Fibroblast of mammary gland (primary cell): ENCODE data around the gene MKLN1.

Experiments
- DNase-seq: peaks from one replicate; pipeline ENCODE4 v3.0.0-alpha.2; 2010; ENCODE audit warnings: low read depth
- H3K4me3 ChIP-seq: 2 replicates; pipeline ENCODE4 v1.5.1; 2011; ENCODE audit warnings: low read depth, mild to moderate bottlenecking, low read length, moderate library complexity; ENCODE audit not compliant: control insufficient read depth
- TF ChIP-seq, protein P1 (sequence below): conservative IDR thresholded peaks from 2 replicates; pipeline ENCODE4 v1.5.1; 2011; ENCODE audit warnings: low read depth, low read length, inconsistent platforms; ENCODE audit not compliant: control insufficient read depth, insufficient read depth

The MKLN1 gene

DNA sequence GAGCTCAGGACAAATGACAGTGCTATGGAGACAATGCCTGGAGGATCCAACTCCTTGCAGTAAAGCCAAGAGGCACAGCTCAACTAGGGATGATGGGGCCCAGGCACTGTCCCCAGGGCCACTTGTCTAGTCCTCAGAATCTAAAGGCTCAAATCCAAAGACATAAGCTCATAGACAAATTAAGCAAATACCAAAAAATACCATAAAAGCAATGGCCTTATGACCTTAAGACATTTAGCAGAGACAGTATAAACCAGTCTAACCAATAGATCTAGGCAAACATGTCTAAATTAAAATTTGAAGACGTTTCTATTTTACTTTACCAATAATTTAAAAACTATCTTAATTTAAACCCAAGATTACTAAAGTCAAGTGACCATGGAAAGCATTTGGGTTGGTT lies 14.8 kb upstream of the MKLN1 start:
- no peak overlapping the region for H3K4me3 ChIP-seq
- TF ChIP-seq, protein P1, sequence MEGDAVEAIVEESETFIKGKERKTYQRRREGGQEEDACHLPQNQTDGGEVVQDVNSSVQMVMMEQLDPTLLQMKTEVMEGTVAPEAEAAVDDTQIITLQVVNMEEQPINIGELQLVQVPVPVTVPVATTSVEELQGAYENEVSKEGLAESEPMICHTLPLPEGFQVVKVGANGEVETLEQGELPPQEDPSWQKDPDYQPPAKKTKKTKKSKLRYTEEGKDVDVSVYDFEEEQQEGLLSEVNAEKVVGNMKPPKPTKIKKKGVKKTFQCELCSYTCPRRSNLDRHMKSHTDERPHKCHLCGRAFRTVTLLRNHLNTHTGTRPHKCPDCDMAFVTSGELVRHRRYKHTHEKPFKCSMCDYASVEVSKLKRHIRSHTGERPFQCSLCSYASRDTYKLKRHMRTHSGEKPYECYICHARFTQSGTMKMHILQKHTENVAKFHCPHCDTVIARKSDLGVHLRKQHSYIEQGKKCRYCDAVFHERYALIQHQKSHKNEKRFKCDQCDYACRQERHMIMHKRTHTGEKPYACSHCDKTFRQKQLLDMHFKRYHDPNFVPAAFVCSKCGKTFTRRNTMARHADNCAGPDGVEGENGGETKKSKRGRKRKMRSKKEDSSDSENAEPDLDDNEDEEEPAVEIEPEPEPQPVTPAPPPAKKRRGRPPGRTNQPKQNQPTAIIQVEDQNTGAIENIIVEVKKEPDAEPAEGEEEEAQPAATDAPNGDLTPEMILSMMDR: no peak
- no peak for DNase-seq

DNA sequence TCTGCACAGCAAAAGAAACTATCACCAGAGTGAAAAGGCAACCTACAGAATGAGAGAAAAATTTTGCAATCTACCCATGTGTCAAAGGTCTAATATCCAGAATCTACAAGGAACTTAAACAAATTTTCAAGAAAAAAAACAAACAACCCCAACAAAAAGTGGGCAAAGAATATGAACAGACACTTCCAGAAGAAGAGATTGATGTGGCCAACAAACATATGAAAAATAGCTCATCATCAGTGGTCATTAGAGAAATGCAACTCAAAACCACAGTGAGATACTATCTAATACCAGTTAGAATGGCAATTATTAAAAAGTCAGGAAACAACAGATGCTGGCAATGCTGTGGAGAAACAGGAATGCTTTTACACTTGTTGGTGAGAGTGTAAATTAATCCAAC lies 7.1 kb upstream of the MKLN1 start:
- no peak overlapping the region for H3K4me3 ChIP-seq
- DNase-seq: no peak
- TF ChIP-seq, protein P1: no peak

DNA sequence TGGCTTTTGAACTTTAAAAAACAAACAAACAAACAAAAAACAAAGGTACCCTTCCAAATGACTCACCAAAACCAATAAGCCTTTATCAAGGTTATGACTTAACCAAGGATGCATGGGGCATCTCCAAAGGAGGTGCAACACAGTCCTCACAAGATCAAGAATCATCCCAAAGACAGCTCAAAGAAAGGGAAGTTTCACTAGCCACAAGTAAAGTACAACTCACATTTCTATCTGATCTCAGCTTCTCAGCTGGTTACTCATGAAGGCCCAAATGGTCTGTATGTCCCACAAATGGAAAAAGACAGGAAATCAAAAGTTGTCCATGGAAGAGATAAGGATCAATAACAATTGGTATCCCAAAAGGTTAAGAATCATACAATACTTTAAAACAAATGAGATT lies 6.0 kb upstream of the MKLN1 start:
- no peak for DNase-seq
- TF ChIP-seq, protein P1: no peak
- no peak overlapping the region for H3K4me3 ChIP-seq

DNA sequence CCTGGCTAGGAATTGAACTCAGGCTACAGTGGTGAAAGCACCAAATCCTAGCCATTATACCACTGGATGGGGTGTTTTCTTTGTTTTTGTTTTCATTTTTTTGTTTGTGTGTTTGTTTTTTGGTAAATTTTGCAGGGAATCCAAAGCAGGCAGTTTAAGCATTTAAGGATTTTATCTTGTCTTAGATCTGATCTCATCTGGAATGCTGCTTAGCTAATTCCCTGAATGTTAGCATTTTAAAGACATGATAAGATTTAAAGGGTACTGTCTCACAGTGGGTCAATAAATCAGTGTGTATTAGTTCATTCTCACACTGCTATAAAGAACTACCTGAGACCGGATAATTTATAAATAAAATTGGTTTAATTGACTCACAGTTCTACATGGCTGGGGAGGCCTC lies 5.6 kb upstream of the MKLN1 start:
- no peak overlapping the region for H3K4me3 ChIP-seq
- no peak for DNase-seq
- TF ChIP-seq, protein P1: no peak

DNA sequence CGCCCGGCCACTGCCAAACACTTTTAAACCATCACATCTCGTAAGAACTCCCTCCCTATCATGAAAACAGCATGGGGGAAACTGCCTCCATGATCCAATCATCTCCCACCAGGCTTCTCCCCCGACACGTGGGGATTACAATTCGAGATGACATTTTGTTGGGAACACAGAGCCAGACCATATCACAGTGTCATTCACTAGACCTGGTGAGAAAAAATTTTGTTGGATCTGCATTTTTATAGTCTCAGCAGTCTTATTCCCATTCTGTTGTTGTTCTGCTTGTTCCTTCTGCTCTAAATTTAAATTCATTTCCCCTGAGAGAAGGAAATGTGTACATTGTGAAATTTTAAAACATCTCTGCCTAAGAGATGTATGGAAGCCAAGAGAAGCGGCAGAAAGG lies 4.8 kb upstream of the MKLN1 start:
- no peak overlapping the region for H3K4me3 ChIP-seq
- no peak for DNase-seq
- TF ChIP-seq, protein P1: no peak

DNA sequence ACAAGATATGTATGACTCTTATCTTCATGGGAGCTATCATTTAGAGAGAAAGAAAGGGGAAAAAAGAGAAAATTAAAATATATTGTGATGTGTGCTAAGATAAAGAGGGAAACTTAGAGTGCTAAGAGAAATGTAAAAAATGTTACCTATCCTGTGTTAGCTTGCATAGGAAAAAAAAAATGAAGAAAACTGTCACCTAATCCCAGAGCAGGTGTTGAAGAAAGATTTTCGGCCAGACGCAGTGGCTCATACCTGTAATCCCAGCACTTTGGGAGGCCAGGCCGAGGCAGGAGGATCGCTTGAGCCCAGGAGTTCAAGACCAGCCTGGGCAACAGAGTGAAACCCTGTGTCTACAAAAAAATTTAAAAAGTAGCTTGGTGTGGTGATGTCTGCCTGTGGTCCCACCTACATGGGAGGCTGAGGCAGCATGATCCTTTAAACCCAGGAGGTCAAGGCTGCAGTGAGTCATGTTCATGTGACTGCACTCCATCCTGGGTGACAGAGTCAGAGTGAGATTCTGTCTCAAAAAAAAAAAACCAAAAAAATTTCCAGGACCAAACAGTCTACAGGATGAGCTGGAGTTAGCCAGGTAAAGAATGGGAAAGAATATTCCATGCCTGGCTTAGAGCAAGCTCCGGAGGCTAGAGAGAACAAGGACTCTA lies 2.4 kb upstream of the MKLN1 start:
- DNase-seq: peak; percentile 46
- TF ChIP-seq, protein P1: no peak
- H3K4me3 ChIP-seq: no peak overlapping the region

DNA sequence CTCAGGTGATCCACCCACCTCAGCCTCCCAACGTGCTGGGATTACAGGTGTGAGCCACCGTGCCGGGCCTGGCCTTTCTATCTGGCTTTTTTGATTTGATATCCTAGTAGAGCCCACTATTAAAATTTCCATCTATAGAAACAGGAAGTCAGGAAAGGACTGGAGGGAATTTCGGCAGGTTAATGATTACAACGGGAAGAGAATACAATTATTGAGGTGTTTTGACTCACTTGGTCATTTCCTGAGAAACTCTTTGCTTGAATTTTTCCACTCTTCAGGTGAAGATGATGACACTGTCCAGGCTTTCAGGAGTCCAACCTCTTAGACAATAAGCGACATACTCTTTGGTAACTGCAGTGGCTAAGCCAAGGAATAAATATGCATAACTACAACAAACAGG lies 1.1 kb upstream of the MKLN1 start:
- TF ChIP-seq, protein P1: no peak
- H3K4me3 ChIP-seq: peak overlapping the region; percentile 94
- DNase-seq: no peak
